ENCODE measurements around the gene OR4D11. TPM values are rescaled to one million over a fixed set of nuclear protein-coding genes. Genes with fewer than 3 reads are reported as not detected.

The OR4D11 gene
- not detected in 3 replicates for polyA plus RNA-seq
- polyA plus RNA-seq (2011; ENCODE audit: low read depth): not detected
- not detected in 2 replicates for polyA plus RNA-seq (2011; cell fraction: cytosol; rRNA removed)
- polyA plus RNA-seq (2011; cell fraction: nucleus; rRNA removed): not detected in 2 replicates
- polyA plus RNA-seq (2012; ENCODE audit: low replicate concordance): not detected in 2 replicates
- not detected in 3 replicates for polyA minus RNA-seq
- polyA minus RNA-seq (2011; cell fraction: cytosol; rRNA and poly(A)+ RNA removed): not detected
- not detected in 2 replicates for polyA minus RNA-seq (2011; cell fraction: nucleus; rRNA and poly(A)+ RNA removed)

DNA sequence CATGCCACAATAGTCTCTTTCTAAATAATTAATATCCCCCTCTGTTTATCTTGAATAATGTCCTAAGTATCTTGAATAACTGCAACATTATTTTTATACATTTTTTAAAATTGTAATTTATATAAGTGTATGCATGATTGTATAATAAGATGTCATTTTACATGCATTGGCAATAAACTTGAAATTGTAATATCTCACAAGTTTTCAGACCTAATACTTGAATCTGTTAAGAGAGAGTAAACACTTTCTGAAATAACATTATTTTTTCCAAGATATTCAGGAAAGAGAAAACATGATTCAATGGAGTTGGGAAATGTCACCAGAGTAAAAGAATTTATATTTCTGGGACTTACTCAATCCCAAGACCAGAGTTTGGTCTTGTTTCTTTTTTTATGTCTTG is at the start of gene OR4D11:
Gene OR4D11, plus strand, starts transcription at position 301 of the 400 bp plus-strand sequence. Its CDS starts 0 bp downstream, at position 301.
- no peaks in the 10 kb centered on the region for H3K27me3 ChIP-seq (ENCODE audit: control insufficient read depth, extremely low read depth, insufficient read depth, low read length)
- H4K20me1 ChIP-seq (ENCODE audit: control insufficient read depth, extremely low read depth, insufficient read depth, low read length): no peaks in the 10 kb centered on the region
- no peak within 1 kb of the TSS for H2AFZ ChIP-seq (ENCODE audit: control insufficient read depth, low read length)
- H3K36me3 ChIP-seq (ENCODE audit: control insufficient read depth in 2 of 2, extremely low read depth in 1 of 2, insufficient read depth in 2 of 2, low read length in 2 of 2): no peaks in the 10 kb centered on the region
- H3K9ac ChIP-seq (ENCODE audit: control insufficient read depth, extremely low read depth, insufficient read depth, low read length): no peak within 1 kb of the TSS
- no peak for DNase-seq (ENCODE audit: low read depth, low spot score)
- H3K79me2 ChIP-seq (ENCODE audit: control insufficient read depth, insufficient read depth, low read length): no peaks in the 10 kb centered on the region
- dilution Hi-C loops (cut with MboI; ENCODE audit: extremely low pct_ligation_motif_present, low sequenced_read_pairs): no loop called here
- H3K4me1 ChIP-seq (ENCODE audit: control insufficient read depth, extremely low read depth, insufficient read depth, low read length): no peaks in the 10 kb centered on the region
- no peak within 1 kb of the TSS for H3K4me2 ChIP-seq (ENCODE audit: control insufficient read depth, extremely low read depth, insufficient read depth, low read depth, low read length)
- H3K9me1 ChIP-seq (ENCODE audit: control insufficient read depth, extremely low read depth, insufficient read depth, low read length): no peaks in the 10 kb centered on the region
- H3K9me3 ChIP-seq (ENCODE audit: control insufficient read depth, low read depth, low read length): no peaks in the 10 kb centered on the region
- no peak within 1 kb of the TSS for H3K27ac ChIP-seq (ENCODE audit: control insufficient read depth, insufficient read depth, low read length)
- no peak within 1 kb of the TSS for H3K4me3 ChIP-seq (ENCODE audit: control insufficient read depth in 2 of 3, extremely low read depth in 1 of 3, insufficient read depth in 2 of 3, low read depth in 1 of 3, low read length in 3 of 3)
- FAIRE-seq: no peak
- TF ChIP-seq EZH2 (IDR thresholded peaks at IDR 0.05; ENCODE audit: low read length): no peak
- TF ChIP-seq, protein P1, sequence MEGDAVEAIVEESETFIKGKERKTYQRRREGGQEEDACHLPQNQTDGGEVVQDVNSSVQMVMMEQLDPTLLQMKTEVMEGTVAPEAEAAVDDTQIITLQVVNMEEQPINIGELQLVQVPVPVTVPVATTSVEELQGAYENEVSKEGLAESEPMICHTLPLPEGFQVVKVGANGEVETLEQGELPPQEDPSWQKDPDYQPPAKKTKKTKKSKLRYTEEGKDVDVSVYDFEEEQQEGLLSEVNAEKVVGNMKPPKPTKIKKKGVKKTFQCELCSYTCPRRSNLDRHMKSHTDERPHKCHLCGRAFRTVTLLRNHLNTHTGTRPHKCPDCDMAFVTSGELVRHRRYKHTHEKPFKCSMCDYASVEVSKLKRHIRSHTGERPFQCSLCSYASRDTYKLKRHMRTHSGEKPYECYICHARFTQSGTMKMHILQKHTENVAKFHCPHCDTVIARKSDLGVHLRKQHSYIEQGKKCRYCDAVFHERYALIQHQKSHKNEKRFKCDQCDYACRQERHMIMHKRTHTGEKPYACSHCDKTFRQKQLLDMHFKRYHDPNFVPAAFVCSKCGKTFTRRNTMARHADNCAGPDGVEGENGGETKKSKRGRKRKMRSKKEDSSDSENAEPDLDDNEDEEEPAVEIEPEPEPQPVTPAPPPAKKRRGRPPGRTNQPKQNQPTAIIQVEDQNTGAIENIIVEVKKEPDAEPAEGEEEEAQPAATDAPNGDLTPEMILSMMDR (optimal IDR thresholded peaks at IDR 0.05 in 1 of 3, IDR thresholded peaks at IDR 0.05 in 1 of 3, conservative IDR thresholded peaks at IDR 0.05 in 1 of 3; ENCODE audit: extremely low read depth in 1 of 3, insufficient read depth in 2 of 3, low read length in 3 of 3): no peak

DNA sequence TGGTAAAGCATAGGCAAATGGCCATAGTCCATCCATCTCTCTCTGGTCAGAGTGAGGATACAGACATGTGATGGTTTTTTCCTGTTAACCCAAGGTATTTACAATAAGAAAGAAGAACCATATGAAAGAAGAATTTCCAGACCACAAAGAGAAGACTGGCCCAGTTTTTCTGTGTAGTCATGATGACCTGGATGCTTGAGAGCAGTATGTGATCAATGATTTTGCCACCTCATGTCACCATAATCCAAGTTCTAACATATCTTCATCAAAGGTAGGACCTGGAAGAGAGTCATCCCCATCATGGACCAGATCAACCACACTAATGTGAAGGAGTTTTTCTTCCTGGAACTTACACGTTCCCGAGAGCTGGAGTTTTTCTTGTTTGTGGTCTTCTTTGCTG is 46.7 kb upstream of the OR4D11 start, which contains the start of gene OR4D6:
Gene OR4D6, plus strand, starts transcription at position 301 of the 400 bp plus-strand sequence. Its CDS starts 0 bp downstream, at position 301.
- no peak within 1 kb of the TSS for H3K4me3 ChIP-seq (ENCODE audit: control insufficient read depth in 2 of 3, extremely low read depth in 1 of 3, insufficient read depth in 2 of 3, low read depth in 1 of 3, low read length in 3 of 3)
- H3K4me1 ChIP-seq (ENCODE audit: control insufficient read depth, extremely low read depth, insufficient read depth, low read length): no peaks in the 10 kb centered on the region
- no peak for TF ChIP-seq EZH2 (IDR thresholded peaks at IDR 0.05; ENCODE audit: low read length)
- no peak within 1 kb of the TSS for H2AFZ ChIP-seq (ENCODE audit: control insufficient read depth, low read length)
- no peaks in the 10 kb centered on the region for H3K36me3 ChIP-seq (ENCODE audit: control insufficient read depth in 2 of 2, extremely low read depth in 1 of 2, insufficient read depth in 2 of 2, low read length in 2 of 2)
- FAIRE-seq: no peak
- no peaks in the 10 kb centered on the region for H3K9me3 ChIP-seq (ENCODE audit: control insufficient read depth, low read depth, low read length)
- H4K20me1 ChIP-seq (ENCODE audit: control insufficient read depth, extremely low read depth, insufficient read depth, low read length): no peaks in the 10 kb centered on the region
- no peaks in the 10 kb centered on the region for H3K9me1 ChIP-seq (ENCODE audit: control insufficient read depth, extremely low read depth, insufficient read depth, low read length)
- dilution Hi-C loops (cut with MboI; ENCODE audit: extremely low pct_ligation_motif_present, low sequenced_read_pairs): no loop called here
- H3K27me3 ChIP-seq (ENCODE audit: control insufficient read depth, extremely low read depth, insufficient read depth, low read length): no peaks in the 10 kb centered on the region
- H3K79me2 ChIP-seq (ENCODE audit: control insufficient read depth, insufficient read depth, low read length): no peaks in the 10 kb centered on the region
- H3K4me2 ChIP-seq (ENCODE audit: control insufficient read depth, extremely low read depth, insufficient read depth, low read depth, low read length): no peak within 1 kb of the TSS
- no peak within 1 kb of the TSS for H3K9ac ChIP-seq (ENCODE audit: control insufficient read depth, extremely low read depth, insufficient read depth, low read length)
- no peak within 1 kb of the TSS for H3K27ac ChIP-seq (ENCODE audit: control insufficient read depth, insufficient read depth, low read length)
- no peak for DNase-seq (ENCODE audit: low read depth, low spot score)

Data from keratinocyte (primary cell).